ENCODE measurements around the gene EDNRA. TPM values are rescaled to one million over a fixed set of nuclear protein-coding genes. Genes with fewer than 3 reads are reported as not detected.

The EDNRA gene
- total RNA-seq, 1 experiment from 2014 or later, result 2.5 TPM

DNA sequence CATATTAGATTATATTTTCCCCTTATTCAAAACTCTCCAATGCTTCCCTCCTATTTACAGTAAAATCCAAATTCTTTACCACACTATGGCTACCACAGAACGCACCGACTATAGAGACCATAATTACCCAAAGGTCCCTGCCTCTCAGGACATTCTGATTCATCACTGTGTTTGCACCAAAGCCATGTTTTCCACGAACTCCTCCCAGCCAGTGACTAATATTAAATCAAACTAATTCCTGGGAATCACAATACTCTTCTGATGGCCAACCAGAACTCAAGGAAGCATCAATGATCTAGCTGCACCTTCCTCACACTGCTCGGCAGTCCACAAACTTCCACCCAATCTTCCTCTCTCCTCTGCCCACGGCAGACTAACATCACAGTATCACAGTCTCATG lies 24.2 kb upstream of the EDNRA start (continued):
- TF ChIP-seq, protein P1, sequence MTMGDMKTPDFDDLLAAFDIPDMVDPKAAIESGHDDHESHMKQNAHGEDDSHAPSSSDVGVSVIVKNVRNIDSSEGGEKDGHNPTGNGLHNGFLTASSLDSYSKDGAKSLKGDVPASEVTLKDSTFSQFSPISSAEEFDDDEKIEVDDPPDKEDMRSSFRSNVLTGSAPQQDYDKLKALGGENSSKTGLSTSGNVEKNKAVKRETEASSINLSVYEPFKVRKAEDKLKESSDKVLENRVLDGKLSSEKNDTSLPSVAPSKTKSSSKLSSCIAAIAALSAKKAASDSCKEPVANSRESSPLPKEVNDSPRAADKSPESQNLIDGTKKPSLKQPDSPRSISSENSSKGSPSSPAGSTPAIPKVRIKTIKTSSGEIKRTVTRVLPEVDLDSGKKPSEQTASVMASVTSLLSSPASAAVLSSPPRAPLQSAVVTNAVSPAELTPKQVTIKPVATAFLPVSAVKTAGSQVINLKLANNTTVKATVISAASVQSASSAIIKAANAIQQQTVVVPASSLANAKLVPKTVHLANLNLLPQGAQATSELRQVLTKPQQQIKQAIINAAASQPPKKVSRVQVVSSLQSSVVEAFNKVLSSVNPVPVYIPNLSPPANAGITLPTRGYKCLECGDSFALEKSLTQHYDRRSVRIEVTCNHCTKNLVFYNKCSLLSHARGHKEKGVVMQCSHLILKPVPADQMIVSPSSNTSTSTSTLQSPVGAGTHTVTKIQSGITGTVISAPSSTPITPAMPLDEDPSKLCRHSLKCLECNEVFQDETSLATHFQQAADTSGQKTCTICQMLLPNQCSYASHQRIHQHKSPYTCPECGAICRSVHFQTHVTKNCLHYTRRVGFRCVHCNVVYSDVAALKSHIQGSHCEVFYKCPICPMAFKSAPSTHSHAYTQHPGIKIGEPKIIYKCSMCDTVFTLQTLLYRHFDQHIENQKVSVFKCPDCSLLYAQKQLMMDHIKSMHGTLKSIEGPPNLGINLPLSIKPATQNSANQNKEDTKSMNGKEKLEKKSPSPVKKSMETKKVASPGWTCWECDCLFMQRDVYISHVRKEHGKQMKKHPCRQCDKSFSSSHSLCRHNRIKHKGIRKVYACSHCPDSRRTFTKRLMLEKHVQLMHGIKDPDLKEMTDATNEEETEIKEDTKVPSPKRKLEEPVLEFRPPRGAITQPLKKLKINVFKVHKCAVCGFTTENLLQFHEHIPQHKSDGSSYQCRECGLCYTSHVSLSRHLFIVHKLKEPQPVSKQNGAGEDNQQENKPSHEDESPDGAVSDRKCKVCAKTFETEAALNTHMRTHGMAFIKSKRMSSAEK (CRISPR knock-in tag; IDR thresholded peaks at IDR 0.05; ENCODE audit: borderline replicate concordance), result no peak
- no peak for TF ChIP-seq CREM (CRISPR knock-in tag; IDR thresholded peaks at IDR 0.05)

DNA sequence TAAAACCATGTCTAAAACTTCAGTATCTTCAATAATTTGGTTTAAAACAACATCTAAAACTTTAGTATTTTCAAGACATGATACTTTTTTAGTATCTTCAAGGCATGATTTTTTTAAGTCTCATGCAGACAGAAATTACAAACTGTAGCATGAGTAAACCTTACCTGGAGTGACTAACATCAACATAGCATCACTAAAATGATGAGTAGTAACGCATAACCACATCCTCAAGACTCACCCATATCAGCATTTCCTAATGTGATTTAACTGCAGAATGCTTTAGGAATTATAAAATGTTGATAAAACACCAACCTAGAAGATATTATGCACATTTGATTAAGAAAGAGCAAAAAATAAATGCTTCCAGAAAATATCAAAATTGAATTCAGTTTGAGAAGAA lies 19.7 kb upstream of the EDNRA start:
- no peak overlapping the region for H3K4me3 Mint-ChIP-seq
- no peaks in the 10 kb centered on the region for H3K27me3 Mint-ChIP-seq (ENCODE audit: low read depth)
- TF ChIP-seq ZNF317 (CRISPR knock-in tag; IDR thresholded peaks at IDR 0.05; ENCODE audit: borderline replicate concordance, low read depth) (no peak), ZNF671 (CRISPR knock-in tag; IDR thresholded peaks at IDR 0.05) (no peak), TP53 (CRISPR knock-in tag; IDR thresholded peaks at IDR 0.05) (no peak), TEAD4 (CRISPR knock-in tag; IDR thresholded peaks at IDR 0.05) (no peak), ZNF232 (CRISPR knock-in tag; IDR thresholded peaks at IDR 0.05) (no peak), ZNF396 (CRISPR knock-in tag; IDR thresholded peaks at IDR 0.05; ENCODE audit: borderline replicate concordance) (no peak), ZNF423 (CRISPR knock-in tag; IDR thresholded peaks at IDR 0.05) (no peak), ZNF121 (CRISPR knock-in tag; IDR thresholded peaks at IDR 0.05) (no peak), TEAD1 (CRISPR knock-in tag; IDR thresholded peaks at IDR 0.05) (no peak), PRRX2 (CRISPR knock-in tag; IDR thresholded peaks at IDR 0.05) (no peak), ZBTB21 (CRISPR knock-in tag; IDR thresholded peaks at IDR 0.05; ENCODE audit: borderline replicate concordance) (no peak)
- TF ChIP-seq, protein P2, sequence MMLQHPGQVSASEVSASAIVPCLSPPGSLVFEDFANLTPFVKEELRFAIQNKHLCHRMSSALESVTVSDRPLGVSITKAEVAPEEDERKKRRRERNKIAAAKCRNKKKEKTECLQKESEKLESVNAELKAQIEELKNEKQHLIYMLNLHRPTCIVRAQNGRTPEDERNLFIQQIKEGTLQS (CRISPR knock-in tag; conservative IDR thresholded peaks at IDR 0.05), result no peak
- TF ChIP-seq, protein P3, sequence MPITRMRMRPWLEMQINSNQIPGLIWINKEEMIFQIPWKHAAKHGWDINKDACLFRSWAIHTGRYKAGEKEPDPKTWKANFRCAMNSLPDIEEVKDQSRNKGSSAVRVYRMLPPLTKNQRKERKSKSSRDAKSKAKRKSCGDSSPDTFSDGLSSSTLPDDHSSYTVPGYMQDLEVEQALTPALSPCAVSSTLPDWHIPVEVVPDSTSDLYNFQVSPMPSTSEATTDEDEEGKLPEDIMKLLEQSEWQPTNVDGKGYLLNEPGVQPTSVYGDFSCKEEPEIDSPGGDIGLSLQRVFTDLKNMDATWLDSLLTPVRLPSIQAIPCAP (CRISPR knock-in tag; IDR thresholded peaks at IDR 0.05), result no peak
- TF ChIP-seq, protein P4, sequence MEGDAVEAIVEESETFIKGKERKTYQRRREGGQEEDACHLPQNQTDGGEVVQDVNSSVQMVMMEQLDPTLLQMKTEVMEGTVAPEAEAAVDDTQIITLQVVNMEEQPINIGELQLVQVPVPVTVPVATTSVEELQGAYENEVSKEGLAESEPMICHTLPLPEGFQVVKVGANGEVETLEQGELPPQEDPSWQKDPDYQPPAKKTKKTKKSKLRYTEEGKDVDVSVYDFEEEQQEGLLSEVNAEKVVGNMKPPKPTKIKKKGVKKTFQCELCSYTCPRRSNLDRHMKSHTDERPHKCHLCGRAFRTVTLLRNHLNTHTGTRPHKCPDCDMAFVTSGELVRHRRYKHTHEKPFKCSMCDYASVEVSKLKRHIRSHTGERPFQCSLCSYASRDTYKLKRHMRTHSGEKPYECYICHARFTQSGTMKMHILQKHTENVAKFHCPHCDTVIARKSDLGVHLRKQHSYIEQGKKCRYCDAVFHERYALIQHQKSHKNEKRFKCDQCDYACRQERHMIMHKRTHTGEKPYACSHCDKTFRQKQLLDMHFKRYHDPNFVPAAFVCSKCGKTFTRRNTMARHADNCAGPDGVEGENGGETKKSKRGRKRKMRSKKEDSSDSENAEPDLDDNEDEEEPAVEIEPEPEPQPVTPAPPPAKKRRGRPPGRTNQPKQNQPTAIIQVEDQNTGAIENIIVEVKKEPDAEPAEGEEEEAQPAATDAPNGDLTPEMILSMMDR (IDR thresholded peaks at IDR 0.05), result no peak
- TF ChIP-seq, protein P1 (CRISPR knock-in tag; IDR thresholded peaks at IDR 0.05; ENCODE audit: borderline replicate concordance), result no peak
- TF ChIP-seq, protein P5, sequence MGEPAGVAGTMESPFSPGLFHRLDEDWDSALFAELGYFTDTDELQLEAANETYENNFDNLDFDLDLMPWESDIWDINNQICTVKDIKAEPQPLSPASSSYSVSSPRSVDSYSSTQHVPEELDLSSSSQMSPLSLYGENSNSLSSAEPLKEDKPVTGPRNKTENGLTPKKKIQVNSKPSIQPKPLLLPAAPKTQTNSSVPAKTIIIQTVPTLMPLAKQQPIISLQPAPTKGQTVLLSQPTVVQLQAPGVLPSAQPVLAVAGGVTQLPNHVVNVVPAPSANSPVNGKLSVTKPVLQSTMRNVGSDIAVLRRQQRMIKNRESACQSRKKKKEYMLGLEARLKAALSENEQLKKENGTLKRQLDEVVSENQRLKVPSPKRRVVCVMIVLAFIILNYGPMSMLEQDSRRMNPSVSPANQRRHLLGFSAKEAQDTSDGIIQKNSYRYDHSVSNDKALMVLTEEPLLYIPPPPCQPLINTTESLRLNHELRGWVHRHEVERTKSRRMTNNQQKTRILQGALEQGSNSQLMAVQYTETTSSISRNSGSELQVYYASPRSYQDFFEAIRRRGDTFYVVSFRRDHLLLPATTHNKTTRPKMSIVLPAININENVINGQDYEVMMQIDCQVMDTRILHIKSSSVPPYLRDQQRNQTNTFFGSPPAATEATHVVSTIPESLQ (CRISPR knock-in tag; IDR thresholded peaks at IDR 0.05), result no peak
- TF ChIP-seq, protein P6, sequence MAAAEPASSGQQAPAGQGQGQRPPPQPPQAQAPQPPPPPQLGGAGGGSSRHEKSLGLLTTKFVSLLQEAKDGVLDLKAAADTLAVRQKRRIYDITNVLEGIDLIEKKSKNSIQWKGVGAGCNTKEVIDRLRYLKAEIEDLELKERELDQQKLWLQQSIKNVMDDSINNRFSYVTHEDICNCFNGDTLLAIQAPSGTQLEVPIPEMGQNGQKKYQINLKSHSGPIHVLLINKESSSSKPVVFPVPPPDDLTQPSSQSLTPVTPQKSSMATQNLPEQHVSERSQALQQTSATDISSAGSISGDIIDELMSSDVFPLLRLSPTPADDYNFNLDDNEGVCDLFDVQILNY (CRISPR knock-in tag; IDR thresholded peaks at IDR 0.05), result no peak
- TF ChIP-seq, protein P7, sequence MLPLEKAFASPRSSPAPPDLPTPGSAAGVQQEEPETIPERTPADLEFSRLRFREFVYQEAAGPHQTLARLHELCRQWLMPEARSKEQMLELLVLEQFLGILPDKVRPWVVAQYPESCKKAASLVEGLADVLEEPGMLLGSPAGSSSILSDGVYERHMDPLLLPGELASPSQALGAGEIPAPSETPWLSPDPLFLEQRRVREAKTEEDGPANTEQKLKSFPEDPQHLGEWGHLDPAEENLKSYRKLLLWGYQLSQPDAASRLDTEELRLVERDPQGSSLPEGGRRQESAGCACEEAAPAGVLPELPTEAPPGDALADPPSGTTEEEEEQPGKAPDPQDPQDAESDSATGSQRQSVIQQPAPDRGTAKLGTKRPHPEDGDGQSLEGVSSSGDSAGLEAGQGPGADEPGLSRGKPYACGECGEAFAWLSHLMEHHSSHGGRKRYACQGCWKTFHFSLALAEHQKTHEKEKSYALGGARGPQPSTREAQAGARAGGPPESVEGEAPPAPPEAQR (CRISPR knock-in tag; IDR thresholded peaks at IDR 0.05), result no peak
- ChIA-PET POLR2A (no interaction called here), CTCF (no interaction called here)
- H3K27ac Mint-ChIP-seq, result no peak overlapping the region
- H3K9me3 Mint-ChIP-seq, result peaks cover 7% of the 10 kb centered on the region
- DNase-seq (ENCODE audit: low spot score) (no peak), ATAC-seq (no peak)
- H3K4me1 Mint-ChIP-seq, result no peaks in the 10 kb centered on the region
- H3K36me3 Mint-ChIP-seq, result peaks cover 3% of the 10 kb centered on the region

All from WTC11 (cell line).